Astrocyte (in vitro differentiated cells and primary cell): ENCODE data around the gene UNC5CL.

ENCODE experiments used
- EZH2 ChIP-seq: IDR thresholded peaks from 2 replicates; pipeline ENCODE4 v1.6.1; 2012; ENCODE audit warnings: mild to moderate bottlenecking, low read length, inconsistent platforms; ENCODE audit not compliant: insufficient read depth
- TF ChIP-seq, protein P1 (sequence below): IDR thresholded peaks from 2 replicates; pipeline ENCODE4 v1.5.1; 2011; ENCODE audit warnings: low read depth, mild to moderate bottlenecking, inconsistent platforms, low read length, moderate library complexity; ENCODE audit not compliant: insufficient read depth

DNA sequence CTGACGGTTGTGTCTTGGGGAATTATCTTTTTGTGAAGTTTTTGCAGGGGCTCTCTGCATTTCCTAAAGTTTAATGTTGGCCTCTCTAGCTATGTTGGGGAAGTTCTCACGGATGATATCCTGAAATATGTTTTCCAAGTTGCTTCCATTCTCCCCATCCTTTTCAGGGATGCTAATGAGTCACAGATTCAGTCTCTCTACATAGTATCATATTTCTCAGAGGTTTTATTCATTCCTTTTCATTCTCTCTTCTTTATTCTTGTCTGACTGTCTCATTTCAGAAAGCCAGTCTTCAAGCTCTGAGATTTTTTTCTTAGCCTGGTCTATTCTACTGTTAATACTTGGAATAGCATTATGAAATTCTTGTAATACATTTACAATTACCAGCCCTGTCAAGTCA lies 61.3 kb downstream of the UNC5CL start:
- TF ChIP-seq, protein P1, sequence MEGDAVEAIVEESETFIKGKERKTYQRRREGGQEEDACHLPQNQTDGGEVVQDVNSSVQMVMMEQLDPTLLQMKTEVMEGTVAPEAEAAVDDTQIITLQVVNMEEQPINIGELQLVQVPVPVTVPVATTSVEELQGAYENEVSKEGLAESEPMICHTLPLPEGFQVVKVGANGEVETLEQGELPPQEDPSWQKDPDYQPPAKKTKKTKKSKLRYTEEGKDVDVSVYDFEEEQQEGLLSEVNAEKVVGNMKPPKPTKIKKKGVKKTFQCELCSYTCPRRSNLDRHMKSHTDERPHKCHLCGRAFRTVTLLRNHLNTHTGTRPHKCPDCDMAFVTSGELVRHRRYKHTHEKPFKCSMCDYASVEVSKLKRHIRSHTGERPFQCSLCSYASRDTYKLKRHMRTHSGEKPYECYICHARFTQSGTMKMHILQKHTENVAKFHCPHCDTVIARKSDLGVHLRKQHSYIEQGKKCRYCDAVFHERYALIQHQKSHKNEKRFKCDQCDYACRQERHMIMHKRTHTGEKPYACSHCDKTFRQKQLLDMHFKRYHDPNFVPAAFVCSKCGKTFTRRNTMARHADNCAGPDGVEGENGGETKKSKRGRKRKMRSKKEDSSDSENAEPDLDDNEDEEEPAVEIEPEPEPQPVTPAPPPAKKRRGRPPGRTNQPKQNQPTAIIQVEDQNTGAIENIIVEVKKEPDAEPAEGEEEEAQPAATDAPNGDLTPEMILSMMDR: no peak
- TF ChIP-seq EZH2: no peak
